Stimulated activated CD4-positive, alpha-beta T cell treated with anti-CD3 and anti-CD28 coated beads, Interleukin-2, amount 100 ng/mL, for 24 hours (primary cell): Measurements from ENCODE around the gene AAK1.
"Not testable (repeated sequence)": the region's sequence is repeated elsewhere in the genome, so short reads cannot be mapped to it uniquely, and the experiment has no call there.

Experiments used
- DNase-seq, 2 donors: peaks; one replicate each; pipeline ENCODE4 v3.0.0-alpha.2; 2020

Gene AAK1

DNA sequence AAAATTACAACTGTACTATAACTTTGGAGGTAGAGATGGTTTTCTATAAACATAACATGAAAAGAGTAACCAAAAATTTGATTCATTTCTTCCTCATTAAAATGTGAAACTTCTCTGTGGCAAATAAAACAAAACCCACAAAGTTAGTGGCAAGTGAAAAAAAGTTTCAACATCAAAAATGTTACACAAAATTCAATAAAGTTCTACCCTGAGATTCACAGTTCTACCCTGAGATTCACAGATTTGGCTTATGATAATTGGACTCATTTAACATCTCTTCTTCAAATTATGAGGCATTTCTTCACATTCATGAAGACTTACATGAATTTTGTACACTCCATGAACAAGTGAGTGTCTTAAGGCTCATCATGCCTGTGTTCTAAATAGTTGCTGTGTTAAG lies 51.0 kb downstream of the AAK1 start:
- DNase-seq, result no peak

DNA sequence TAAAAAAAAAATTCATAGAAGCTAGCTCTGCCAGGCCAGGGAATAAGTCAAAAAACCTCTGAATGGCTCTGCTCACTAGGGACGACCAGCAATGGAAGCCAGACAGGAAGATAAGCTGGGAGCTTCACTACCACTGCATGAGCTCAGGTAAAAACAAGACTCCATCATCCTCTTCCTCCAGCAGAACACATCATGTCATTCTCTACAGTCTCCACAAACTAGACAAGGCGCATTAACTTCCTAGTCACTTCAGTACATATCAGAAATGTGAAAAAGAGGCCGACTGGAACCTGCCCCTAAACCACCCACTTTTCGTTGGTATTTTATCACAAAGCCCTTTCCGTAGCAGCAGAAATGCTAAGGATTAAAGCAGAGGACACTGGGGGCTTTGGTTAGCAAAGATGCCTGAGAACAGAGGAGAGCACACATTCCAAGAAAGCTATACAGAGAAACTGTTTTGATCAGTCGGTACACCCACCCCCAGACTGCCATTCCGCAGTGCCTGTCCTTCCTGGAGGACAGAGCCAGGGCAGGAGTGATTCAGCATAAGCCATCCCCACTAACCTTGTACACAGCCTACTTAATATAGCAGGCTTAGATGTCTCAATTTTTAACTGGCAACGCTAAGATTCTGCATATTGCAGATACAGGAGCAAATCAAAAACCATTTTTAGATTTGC lies 53.4 kb downstream of the AAK1 start:
- DNase-seq, result no peak

DNA sequence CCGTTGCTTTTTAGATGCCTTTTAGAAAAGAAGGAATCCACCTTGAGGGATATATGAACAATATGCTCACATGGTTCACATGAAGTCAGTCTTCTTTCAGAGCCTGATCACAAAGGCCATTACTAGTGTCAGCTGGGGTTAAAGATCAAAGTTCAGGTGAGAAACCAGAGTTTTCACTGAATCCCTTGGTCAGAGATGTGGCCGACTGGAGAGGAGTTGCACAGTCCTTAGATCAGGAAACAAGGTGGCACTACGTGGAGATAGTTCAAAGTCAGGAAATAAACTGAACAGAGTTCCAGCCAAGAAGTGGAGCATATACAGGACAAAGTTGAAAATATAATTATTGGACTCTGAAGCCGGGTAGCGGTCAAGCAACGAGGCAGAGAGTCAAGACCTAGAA lies 54.6 kb downstream of the AAK1 start:
- no peak for DNase-seq

DNA sequence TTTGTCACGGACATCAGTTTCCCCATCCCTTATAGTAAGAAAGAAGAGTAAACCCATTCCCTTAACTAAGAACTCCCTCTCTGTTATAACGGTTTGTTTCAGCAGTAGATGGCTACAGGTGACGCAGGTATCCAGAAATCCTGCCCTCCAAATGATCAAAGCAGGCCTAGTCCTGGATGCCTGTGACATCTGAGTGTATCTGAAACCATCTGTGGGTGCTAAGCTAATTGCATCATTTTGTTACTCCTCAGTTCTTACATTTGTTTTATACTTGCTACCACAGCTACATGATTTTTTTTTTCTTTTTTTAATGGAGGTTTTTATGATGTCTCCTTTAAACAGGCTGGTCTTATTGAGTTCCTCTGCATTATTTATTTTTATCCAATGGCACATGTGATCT lies 55.1 kb downstream of the AAK1 start:
- DNase-seq, result no peak

DNA sequence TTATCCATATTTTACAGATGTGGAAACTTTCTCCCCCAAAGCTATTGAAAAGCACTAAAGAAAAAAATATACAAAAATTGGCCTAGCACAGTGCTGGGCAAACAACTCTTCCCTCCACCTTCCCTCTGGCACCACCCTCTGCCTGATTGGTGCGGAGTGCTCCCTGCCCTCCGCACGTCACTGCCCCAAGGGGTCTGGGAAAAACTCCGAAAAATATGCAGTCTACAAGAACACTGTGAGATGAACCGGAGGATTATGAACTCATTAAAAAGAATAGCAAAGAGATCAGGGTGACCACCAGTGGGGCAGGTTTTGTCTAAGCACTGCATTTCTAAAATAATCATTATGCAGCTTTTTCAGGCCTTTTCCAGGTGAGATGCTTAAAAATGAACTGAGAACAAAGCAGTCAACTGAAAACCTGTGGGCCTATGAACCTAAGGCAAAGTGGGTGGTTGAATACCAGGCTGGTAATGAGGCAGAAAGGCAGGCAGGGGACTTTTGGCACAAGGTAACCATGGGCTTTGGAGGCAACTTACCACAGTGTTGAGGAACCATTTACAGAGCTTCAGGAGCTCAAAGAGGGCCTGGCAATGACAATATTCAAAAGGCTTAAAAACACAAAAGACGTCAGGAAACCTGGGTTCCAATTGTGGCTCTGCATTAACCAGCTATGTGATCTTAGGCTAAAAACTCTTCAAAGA lies 57.5 kb downstream of the AAK1 start:
- no peak for DNase-seq

GRCh38 chr2:69584127-69584889 lies 59.2 kb downstream of the AAK1 start:
- DNase-seq, result no peak

DNA sequence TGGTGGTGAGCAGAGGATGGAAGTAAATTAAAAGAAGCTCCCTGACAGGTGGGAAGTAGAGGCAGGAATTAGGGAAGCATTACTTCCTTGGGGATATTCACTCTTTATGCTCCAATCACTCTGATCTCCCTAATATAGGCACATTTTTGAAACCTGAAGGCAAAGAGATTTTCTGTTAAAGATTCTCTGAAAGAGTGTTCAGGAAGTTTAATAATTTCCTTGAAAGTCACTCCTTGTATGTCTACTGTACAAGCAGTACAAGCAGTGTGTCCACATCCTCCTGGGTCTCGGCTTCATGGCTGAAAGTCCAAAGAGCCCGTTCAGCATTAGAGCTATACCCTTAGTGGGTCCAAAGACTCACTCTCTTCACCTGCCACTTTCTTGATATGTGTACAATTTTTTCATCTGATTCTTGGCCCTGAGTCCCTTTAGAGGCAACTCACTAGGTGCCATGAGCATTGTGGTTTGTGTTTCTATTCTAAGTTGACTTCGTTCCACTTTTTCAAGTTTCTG lies 60.2 kb downstream of the AAK1 start:
- no peak for DNase-seq

GRCh38 chr2:69582582-69583176 lies 60.9 kb downstream of the AAK1 start:
- no peak for DNase-seq

DNA sequence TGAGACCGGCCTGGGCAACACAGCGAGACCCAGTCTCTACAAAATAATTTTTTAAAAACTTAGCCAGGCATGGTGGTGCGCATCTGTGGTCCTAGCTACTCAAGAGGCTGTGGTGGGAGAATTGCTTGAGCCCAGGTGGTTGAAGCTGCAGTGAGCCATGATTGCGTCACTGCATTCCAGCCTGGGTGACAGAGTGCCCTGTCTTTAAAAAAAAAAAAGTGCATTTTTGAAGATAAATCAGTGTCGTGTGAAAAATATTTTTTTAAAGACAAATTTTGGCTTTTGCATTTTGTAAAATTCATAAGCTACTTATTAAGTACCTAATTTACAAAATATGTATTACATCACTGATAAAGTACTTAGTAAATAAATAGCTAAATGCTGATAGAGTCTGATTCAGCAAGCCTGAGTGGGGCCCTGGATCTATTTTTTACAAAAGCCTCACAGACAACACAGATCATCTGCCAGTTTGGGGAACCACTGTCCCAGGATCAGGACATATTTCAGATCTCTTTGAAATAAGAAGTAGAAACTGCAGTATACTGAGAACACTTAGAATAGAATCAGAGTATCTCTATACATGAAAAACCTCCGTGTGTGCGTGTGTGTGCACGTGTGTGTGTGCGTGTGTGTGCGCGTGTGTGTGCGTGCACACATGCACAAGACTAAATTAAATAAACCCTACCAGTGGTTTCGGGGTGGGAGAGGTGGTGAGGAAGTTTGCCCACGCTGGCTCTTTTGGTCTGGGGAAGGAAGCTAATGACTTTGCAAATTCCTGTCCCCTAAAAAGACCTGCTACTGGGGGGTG lies 61.6 kb downstream of the AAK1 start:
- no peak for DNase-seq

GRCh38 chr2:69580486-69580885 lies 63.1 kb downstream of the AAK1 start:
- DNase-seq, result no peak

GRCh38 chr2:69579536-69579935 lies 64.0 kb downstream of the AAK1 start:
- DNase-seq, result no peak

DNA sequence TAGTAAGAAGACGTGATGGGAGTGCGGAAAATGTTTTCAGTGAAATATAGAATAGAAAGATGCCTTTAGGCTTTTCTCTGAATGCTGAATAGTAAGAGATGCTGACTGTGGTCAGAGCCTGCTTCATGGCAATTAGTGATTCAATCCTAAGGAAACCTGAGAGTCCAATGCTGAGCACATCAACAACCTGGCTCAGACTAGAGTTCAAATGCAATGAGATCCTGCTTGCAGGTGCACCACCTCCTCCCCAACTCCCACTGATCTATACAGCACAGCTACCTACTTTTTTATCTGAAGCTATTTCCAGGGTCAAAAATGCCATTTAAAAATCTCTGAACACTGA lies 65.4 kb downstream of the AAK1 start:
- DNase-seq, result no peak

DNA sequence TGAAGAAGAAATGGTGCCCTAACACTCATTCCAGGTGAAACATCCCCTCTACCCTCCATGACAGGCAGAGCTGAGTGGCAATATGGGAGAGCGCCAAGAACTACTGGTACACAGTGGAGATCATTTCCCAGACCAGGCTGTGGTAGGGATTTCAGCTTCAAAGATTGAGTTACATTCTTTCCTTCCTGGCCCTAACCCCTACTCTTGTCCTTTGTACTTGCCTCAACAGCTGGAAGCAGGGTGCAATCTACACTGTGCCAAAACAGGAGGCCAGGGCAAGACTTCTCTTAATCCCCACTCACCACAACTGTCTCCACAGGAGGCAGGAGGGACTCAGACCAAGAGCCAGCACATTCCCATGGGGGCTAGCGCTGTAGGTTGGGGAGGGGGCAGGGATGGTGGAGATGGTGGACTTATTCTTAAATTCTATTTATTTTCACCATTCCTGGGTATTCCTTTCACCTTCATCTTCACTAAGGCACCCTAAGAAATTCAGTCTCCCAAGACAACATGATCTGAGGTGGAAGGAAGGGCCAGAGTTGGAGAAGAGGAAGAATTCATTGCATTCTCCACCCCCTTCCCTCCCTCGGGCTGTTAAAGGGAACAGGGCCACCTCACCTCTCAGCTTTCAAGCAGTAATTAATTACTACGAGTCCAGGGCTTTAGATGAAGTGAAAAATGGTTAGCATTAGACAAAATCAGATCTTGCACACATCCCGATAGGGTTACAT lies 65.9 kb downstream of the AAK1 start:
- DNase-seq, result no peak

GRCh38 chr2:69576880-69577279 lies 66.7 kb downstream of the AAK1 start:
- no peak for DNase-seq

DNA sequence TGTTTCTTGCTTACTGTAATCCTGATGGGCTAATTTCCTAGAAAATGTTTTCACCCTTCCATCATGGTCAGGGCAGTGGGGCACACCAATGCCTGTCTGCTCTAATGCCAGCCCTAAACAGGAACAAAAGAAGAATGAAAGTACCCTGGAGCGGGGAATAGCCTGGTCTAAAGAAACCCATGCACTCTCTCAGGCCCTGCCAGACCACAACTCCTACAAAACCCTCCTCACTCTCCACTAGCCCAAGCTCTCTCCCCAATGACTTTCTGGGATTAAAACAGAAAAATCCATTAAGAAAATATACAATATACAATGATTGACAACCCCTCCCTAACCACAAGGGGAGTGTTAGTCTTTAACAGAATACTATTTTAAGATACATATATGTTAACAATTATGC lies 67.6 kb downstream of the AAK1 start:
- DNase-seq, result no peak

- not testable (repeated sequence) for DNase-seq
Observed at GRCh38 chr2:69575371-69575770, 68.2 kb downstream of the AAK1 start.

DNA sequence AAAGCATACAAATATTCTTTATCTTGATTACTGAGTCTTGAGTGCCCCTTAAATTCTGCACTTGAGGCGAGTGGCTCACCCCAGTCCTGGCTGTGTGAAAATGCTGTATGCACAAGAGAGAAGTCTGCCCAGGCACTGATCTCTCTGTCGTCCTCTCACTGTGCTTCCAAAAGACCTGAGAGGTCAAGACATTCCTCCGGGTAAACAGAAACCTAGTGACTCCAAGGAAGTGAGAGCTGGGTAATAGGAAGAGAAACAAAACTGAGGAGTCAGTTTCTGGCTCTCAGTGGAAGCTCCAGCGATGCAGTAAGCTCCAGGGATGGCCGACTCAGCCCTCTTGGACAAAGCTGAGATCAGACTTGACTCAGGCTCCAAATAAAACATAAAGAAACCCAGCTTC lies 70.9 kb downstream of the AAK1 start:
- DNase-seq, result no peak

- no peak for DNase-seq
Observed at GRCh38 chr2:69571189-69571588, 72.3 kb downstream of the AAK1 start.

GRCh38 chr2:69570474-69570873 lies 73.1 kb downstream of the AAK1 start:
- DNase-seq, result no peak

DNA sequence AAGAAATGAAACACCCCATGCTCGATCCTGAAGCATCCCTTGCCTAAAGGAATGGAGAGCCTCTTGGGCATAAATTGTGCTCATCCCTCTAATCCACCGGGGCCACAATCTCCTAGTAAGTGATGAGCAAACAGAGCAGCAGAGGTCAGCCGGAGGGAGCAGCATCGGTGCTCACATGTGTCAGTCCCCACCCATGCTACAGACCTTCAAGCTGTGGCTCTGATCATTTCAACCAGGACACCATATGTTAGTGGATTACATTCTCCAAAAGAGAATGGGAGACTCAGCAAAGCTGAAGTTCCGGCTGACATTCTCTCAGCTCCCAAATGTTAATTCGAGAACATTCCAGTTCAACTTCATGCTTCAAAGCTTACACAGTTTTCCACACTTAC lies 75.6 kb downstream of the AAK1 start:
- DNase-seq, result no peak

GRCh38 chr2:69567157-69567908 lies 76.2 kb downstream of the AAK1 start:
- DNase-seq, result no peak
